Osteocyte (in vitro differentiated cells): ENCODE data around the gene TUNAR. TPM values are rescaled to one million over a fixed set of nuclear protein-coding genes. Genes with fewer than 3 reads are reported as not detected.

ENCODE experiments used
- total RNA-seq: library from RNA; stranded (reverse); gene quantifications from 2 replicates; pipeline ENCODE4 v1.2.1, GENCODE V29; 2021

The TUNAR gene
- total RNA-seq, 1 donor from 2014 or later: 0.27 TPM

Other genes starting within 250 kb of the TUNAR start
- not detected in 2 replicates for gene TCL1B, start 190.4 kb upstream of the TUNAR start, total RNA-seq
- not detected in 2 replicates for gene TCL1A, start 162.7 kb upstream of the TUNAR start, total RNA-seq
- 84.8 and 86.9 TPM in 2 replicates for gene C14orf132, start 162.5 kb downstream of the TUNAR start, total RNA-seq